HFFc6 (cell line): ENCODE data around the gene THSD4. TPM values are rescaled to one million over a fixed set of nuclear protein-coding genes. Genes with fewer than 3 reads are reported as not detected.

Experiments used
- DNase-seq: peaks from one replicate; pipeline ENCODE4 v3.0.0-alpha.2; 2018
- H3K27ac Mint-ChIP-seq: 2 replicates; pipeline ENCODE4 v1.8.0; 2020; ENCODE audit warnings: mild to moderate bottlenecking, mixed read lengths
- H3K27me3 Mint-ChIP-seq: 2 replicates; pipeline ENCODE4 v1.8.0; 2021; ENCODE audit warnings: mild to moderate bottlenecking, moderate library complexity, mixed read lengths; ENCODE audit not compliant: insufficient read depth
- H3K36me3 Mint-ChIP-seq: 2 replicates; pipeline ENCODE4 v1.8.0; 2021; ENCODE audit warnings: low read depth, mixed read lengths
- H3K4me1 Mint-ChIP-seq: 2 replicates; pipeline ENCODE4 v1.8.0; 2020; ENCODE audit warnings: low read depth, mixed read lengths
- H3K4me3 Mint-ChIP-seq: 2 replicates; pipeline ENCODE4 v1.8.0; 2020; ENCODE audit warnings: mild to moderate bottlenecking, moderate library complexity, mixed read lengths
- H3K9me3 Mint-ChIP-seq: 2 replicates; pipeline ENCODE4 v1.8.0; 2020; ENCODE audit warnings: mild to moderate bottlenecking, mixed read lengths
- total RNA-seq, 6 experiments: library from RNA; stranded (reverse); fragmentation: NEBNext Ultra II Directional; extraction: Animal tissue kit (Norgen Biotek cat#: 25700); gene quantifications; 2 replicates in 1 of 6; 3 replicates in 5 of 6; pipeline ENCODE4 v1.2.3, GENCODE V29; 2021
- TF ChIP-seq, protein P1 (sequence below): fragments of 200-600 bp; sonication (generic); IDR thresholded peaks from 2 replicates; pipeline ENCODE4 v1.5.0; 2021; ENCODE audit warnings: antibody characterized with exemption, mild to moderate bottlenecking

Gene THSD4
- total RNA-seq, 6 experiments from 2014 or later = 32.7 to 39.1 (median 36.4) TPM

- H3K9me3 Mint-ChIP-seq = no peaks in the 10 kb centered on the region
- H3K4me1 Mint-ChIP-seq = peaks cover 44% of the 10 kb centered on the region
- no peak overlapping the region for H3K4me3 Mint-ChIP-seq
- DNase-seq = no peak
- TF ChIP-seq, protein P1, sequence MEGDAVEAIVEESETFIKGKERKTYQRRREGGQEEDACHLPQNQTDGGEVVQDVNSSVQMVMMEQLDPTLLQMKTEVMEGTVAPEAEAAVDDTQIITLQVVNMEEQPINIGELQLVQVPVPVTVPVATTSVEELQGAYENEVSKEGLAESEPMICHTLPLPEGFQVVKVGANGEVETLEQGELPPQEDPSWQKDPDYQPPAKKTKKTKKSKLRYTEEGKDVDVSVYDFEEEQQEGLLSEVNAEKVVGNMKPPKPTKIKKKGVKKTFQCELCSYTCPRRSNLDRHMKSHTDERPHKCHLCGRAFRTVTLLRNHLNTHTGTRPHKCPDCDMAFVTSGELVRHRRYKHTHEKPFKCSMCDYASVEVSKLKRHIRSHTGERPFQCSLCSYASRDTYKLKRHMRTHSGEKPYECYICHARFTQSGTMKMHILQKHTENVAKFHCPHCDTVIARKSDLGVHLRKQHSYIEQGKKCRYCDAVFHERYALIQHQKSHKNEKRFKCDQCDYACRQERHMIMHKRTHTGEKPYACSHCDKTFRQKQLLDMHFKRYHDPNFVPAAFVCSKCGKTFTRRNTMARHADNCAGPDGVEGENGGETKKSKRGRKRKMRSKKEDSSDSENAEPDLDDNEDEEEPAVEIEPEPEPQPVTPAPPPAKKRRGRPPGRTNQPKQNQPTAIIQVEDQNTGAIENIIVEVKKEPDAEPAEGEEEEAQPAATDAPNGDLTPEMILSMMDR = no peak
- no peaks in the 10 kb centered on the region; the same call in 1 of the 2 replicates for H3K27me3 Mint-ChIP-seq
- H3K27ac Mint-ChIP-seq = peak overlapping the region; percentile 29; the same call in 1 of the 2 replicates
- no peaks in the 10 kb centered on the region; the same call in 1 of the 2 replicates for H3K36me3 Mint-ChIP-seq
Observed at GRCh38 chr15:71097890-71098289, 17.4 kb upstream of the THSD4 start.

- H3K9me3 Mint-ChIP-seq = no peaks in the 10 kb centered on the region
Observed at GRCh38 chr15:71098920-71099319, 16.4 kb upstream of the THSD4 start.

DNA sequence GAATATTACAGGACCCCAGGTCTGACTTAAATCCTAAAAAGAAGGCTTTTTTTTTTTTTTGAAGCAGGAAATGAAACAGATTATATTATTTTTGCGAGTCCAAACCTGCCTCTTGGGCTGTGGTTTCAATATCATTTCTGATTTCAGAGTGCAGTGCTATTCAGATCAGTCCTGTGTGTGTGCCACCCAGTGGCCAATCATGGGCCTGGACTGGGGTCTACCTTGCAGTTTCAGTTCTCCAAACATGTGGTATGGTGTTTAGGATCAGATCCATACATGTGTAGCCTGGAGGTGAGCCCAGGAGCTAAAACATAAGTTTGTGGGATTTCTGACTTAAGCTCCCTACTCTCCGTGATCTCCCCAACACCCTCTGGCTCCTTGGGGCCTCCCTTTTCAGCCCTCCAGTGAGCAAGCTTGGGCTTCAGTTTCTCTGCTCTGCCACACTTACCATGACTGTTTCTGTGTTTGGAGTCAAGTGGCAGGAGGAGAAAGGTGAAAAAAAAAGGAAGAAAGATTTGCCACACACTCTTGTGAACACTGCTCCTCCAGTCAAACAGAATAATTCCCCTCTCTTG, 12.1 kb upstream of the THSD4 start:
- H3K4me1 Mint-ChIP-seq = peaks cover 42% of the 10 kb centered on the region
- H3K27me3 Mint-ChIP-seq = peaks cover 2% of the 10 kb centered on the region
- peak; percentile 58 for DNase-seq
- H3K27ac Mint-ChIP-seq = peak overlapping the region; percentile 59
- H3K9me3 Mint-ChIP-seq = no peaks in the 10 kb centered on the region
- no peak overlapping the region for H3K4me3 Mint-ChIP-seq
- no peaks in the 10 kb centered on the region for H3K36me3 Mint-ChIP-seq
- TF ChIP-seq, protein P1 = peak; percentile 85

More at GRCh38 chr15:71098920-71099319, 16.4 kb upstream of the THSD4 start:
- H3K4me1 Mint-ChIP-seq = peaks cover 44% of the 10 kb centered on the region
- H3K27ac Mint-ChIP-seq = no peak overlapping the region
- DNase-seq = no peak
- no peaks in the 10 kb centered on the region; the same call in 1 of the 2 replicates for H3K36me3 Mint-ChIP-seq
- H3K4me3 Mint-ChIP-seq = no peak overlapping the region
- TF ChIP-seq, protein P1 = peak; percentile 30; the same call in 1 of the 2 replicates
- no peaks in the 10 kb centered on the region; the same call in 1 of the 2 replicates for H3K27me3 Mint-ChIP-seq

- no peaks in the 10 kb centered on the region for H3K36me3 Mint-ChIP-seq
- peaks cover 2% of the 10 kb centered on the region for H3K27me3 Mint-ChIP-seq
- H3K27ac Mint-ChIP-seq = no peak overlapping the region
- no peaks in the 10 kb centered on the region for H3K9me3 Mint-ChIP-seq
- TF ChIP-seq, protein P1 = no peak
- no peak overlapping the region for H3K4me3 Mint-ChIP-seq
- DNase-seq = no peak
- peaks cover 51% of the 10 kb centered on the region for H3K4me1 Mint-ChIP-seq
Observed at GRCh38 chr15:71104636-71105035, 10.6 kb upstream of the THSD4 start.

DNA sequence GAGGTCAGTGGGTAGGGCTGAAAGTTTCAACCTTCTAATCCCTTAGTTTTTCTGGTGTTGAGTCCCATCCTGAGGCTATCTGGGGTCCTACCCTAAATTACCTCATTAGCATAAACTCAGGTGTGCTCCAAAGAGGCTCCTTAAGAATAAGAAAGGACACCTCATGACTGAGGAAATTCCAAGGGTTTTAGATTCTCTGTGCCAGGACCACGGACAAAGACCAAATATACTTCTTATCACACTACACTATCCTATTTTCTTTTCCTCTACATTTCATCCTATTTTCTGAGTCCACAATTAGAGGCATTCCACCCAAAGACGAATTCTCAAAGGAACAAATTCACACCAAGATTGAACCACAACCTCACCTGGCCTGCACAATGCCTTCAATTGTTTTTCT, 9.8 kb upstream of the THSD4 start:
- Mint-ChIP-seq H3K9me3 (no peaks in the 10 kb centered on the region), H3K36me3 (no peaks in the 10 kb centered on the region), H3K4me1 (peaks cover 59% of the 10 kb centered on the region), H3K27ac (no peak overlapping the region), H3K27me3 (peaks cover 2% of the 10 kb centered on the region), H3K4me3 (no peak overlapping the region)
- DNase-seq = no peak
- TF ChIP-seq, protein P1 = no peak
